SK-MEL-5 (cell line): ENCODE measurements around the gene EHD3. TPM values are rescaled to one million over a fixed set of nuclear protein-coding genes. Genes with fewer than 3 reads are reported as not detected.

ENCODE experiments used
- DNase-seq: peaks from one replicate; pipeline ENCODE4 v3.0.0-alpha.2; 2016; ENCODE audit warnings: low read depth, low spot score
- in situ Hi-C: cut with HindIII; loops from 2 replicates; pipeline ENCODE4 v1.10.0; 2016; ENCODE audit warnings: low sequenced_read_pairs, high pct_unique_total_duplicates, low pct_unique_long_range_greater_than_20kb
- total RNA-seq: library from RNA; depleted of rRNA; stranded (reverse); fragments of >200 nt; shearing (Covaris generic); gene quantifications from 2 replicates; pipeline ENCODE4 v1.2.3, GENCODE V29; 2014

The EHD3 gene
- total RNA-seq, 1 experiment from 2014 or later = 2.4 TPM

- no peak for DNase-seq
- in situ Hi-C loops = no loop called here
These were observed 28.3 kb upstream of the EHD3 start for GRCh38 chr2:31205613-31206012.

DNA sequence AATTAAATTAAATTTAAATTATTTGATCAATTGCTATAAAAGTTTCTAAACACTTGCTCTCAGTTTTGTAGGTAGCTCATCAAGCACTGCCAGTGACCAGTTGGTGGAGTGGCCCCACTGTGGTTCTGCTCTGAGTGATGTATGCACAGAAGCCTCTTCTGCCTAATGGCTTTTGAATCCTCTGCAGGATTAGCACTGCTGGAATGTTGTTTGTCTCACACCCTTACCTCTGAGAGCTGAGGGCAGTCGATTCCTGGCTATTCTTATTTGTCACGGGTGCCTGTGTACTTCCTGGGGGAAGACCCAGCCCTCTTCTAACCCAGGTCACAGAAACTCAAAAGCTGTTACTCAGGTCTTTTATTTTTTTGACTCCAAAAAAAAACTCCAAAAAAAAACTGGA lies 26.2 kb upstream of the EHD3 start:
- in situ Hi-C loops = no loop called here
- DNase-seq = no peak

DNA sequence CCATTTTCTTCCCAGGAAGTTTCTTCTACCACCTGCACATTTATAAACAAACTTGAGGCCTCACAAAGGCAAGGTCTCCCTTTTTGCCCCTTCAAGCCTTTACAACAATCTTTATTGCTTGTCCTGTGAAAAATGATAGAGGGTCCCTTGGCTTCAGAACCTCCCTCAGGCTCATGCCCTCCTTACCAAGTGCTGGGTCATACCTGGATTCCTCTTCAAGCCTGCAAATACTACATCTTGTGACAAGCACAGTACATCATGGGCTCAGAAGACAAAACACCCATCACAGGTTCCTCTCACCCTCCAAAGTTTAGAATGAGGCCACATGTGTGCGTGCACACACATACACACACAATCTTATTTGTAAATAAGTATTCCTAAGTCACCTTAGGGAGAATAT lies 25.7 kb upstream of the EHD3 start:
- in situ Hi-C loops = no loop called here
- DNase-seq = no peak

DNA sequence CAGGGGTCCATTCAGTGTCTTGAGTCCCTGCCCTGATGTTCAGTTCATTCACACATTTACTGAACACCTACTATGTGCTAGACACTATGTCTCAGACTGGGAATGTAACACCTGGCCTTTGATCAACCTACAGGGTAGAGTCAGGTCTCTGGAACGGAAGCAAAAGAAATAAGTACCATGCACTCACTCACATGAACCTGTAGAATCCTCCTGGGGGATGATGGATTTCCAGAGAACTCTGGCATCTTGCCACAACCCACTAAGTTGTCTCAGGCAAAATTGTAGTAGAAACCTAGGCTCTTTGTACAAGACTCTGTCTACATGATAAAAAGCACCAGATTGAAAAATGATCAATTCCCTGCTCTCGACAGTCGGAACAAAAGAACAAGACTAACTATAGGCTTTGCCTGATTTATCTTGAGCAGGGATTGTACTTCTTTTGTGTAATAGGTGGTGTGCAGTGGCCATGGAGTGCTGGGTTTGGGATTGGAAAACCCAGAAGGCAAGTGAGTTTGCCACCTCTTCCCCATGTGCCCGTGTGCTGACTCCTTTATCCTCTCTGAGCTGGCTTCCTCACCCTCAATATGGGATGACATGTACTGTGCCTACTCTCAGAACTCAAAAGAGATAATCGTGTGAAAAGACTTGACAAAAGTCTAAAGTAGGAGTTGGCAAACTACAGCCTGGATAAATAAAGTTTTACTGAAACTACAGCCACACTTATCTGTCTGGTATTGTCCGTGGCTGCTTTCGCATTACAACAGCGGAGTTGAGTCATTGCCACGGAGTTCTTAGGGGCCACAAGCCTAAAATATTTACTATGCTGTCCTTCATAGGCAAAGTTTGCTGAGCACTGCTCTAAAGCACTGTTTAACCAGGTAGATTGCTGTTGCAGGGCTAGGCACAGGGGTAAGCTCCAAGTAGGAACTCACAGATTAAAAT lies 21.0 kb upstream of the EHD3 start:
- no peak for DNase-seq
- in situ Hi-C loops = no loop called here

DNA sequence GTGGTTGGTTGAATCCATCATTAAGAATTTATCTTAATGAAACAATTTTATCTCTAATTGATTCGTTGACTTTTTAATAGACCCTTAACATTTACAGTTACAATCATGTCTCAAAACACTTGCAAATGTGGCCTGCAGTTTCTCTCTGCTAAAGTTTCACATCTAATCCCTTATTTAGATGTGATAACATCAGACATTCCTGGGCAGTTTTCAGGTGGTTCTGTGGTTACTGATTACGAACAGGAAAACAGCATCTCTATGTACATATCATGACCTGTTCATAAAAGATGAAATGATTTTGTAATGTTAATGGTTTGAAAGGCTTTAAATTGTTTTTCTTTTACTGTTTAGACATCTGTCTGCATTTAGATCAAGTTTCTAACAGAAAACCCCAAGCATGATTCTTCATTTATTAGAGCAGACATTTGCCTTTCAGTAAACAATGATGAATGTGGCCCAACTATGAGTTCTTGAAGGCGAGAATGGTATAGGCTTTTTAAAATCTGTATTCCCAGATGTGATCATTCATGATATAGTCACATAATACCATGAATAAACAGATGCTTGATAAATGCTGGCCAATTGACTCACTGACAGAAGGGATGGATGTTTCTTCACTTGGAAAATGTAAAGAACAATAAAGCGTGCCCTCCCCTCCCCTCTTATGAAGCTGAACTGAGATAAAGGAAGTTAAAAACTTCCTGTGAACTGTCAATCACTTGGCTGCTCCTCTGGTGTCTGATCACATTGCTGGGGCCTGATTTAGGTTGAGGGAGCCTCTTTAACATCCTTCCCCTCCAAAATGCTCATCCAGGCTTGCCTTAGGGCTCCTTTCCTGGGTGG lies 20.1 kb upstream of the EHD3 start:
- in situ Hi-C loops = no loop called here

GRCh38 chr2:31214444-31214915 lies 19.5 kb upstream of the EHD3 start:
- no peak for DNase-seq
- in situ Hi-C loops = no loop called here

More for the DNA sequence above, 20.1 kb upstream of the EHD3 start:
- DNase-seq = no peak

DNA sequence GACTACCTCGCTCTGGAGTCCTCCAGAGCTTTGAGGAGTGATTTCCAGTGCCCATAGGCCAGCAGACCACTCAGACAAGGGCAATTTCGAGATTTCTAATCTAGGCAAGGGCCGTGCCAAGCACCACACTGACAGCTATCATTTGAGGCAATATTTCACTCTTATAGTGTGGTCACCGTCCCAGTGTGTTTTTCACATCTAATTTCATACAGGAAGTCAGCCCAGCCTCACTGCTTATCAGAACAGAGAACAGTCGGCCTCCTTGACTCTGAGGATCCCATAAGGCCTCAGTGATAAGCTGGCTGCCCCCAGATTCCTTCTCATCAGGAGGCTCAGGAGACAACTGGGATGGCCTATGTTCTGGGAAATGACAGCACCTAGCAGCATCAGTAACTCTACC lies 17.2 kb upstream of the EHD3 start:
- DNase-seq = no peak

GRCh38 chr2:31217465-31218200 lies 16.3 kb upstream of the EHD3 start, which contains the start of gene CAPN14:
Gene CAPN14 (minus strand): TSS chr2:31217515. CDS start chr2:31205447, 12,068 bp downstream.
- DNase-seq = no peak
- in situ Hi-C loops = no loop called here

More for the DNA sequence above, 17.2 kb upstream of the EHD3 start:
- in situ Hi-C loops = no loop called here

GRCh38 chr2:31219131-31219969 lies 14.6 kb upstream of the EHD3 start:
- DNase-seq = no peak
- in situ Hi-C loops = no loop called here

- DNase-seq = no peak
- in situ Hi-C loops = no loop called here
These were observed 12.4 kb upstream of the EHD3 start for GRCh38 chr2:31221544-31221943.

- in situ Hi-C loops = no loop called here
- DNase-seq = no peak
These were observed 11.9 kb upstream of the EHD3 start for GRCh38 chr2:31222071-31222470.

GRCh38 chr2:31223026-31223425 lies 10.9 kb upstream of the EHD3 start:
- no peak for DNase-seq
- in situ Hi-C loops = no loop called here

GRCh38 chr2:31223749-31224148 lies 10.2 kb upstream of the EHD3 start:
- DNase-seq = no peak
- in situ Hi-C loops = no loop called here

GRCh38 chr2:31226266-31226665 lies 7.7 kb upstream of the EHD3 start:
- in situ Hi-C loops = no loop called here
- no peak for DNase-seq

DNA sequence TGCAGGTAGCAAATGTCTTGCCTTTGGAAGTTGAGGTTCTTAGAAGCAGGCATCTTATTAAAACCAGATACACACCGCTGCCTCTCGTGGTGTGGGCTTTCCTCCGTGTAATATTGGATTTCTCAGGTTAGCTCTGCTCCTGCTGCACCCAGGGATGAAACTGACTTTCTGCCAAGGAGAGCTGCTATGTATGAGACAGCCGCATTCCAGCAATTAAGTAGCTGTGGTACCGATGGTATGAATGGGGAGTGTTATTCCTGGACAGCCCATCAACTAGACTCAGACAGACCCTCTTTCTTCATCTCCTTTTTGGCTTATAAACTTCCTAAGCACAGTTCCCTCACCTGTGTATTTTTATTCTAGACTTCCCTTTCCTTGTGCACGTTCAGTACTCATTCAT lies 6.8 kb upstream of the EHD3 start:
- in situ Hi-C loops = no loop called here
- no peak for DNase-seq

DNA sequence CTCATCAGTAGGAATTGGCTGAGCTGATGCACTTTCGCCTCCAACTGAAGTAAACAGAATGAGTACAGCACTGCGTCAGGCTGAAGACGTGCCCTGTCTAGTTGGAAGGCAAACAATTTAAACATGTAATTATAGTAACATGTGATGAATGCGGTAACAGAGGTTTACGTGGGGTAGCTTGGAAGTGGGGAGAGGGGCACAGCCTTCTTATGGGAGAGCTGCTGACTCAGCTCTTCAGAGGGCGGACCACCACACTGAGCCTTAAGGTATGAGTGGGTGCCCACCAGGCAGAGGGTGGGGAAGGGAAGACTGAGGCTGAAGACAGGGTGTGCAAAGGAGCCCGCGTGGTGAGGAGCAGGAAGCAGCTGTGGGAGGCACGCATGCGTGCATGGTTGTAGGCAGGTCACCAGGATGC lies 6.2 kb upstream of the EHD3 start:
- in situ Hi-C loops = no loop called here
- no peak for DNase-seq

DNA sequence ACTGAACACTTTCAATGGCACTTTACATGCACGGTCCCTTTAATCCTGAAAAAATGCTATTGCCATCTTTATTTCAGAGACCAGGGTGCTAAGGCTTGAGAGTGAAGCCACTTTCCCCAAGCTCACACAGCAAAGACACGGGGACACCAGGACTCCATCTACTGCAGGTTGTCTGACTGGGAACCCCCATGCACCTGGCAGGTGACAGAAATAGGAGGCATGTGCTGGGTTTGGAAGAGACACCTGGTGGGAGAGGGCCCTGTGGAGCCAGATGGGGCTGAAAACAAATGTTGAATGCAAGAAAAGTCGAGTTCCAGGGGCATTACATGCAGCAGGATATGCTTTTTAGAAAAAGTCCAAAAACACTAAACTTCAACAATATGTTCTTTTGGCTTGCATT lies 5.2 kb upstream of the EHD3 start:
- DNase-seq = no peak
- in situ Hi-C loops = no loop called here
